ENCODE data around the gene GALNT12. TPM values are rescaled to one million over a fixed set of nuclear protein-coding genes. Genes with fewer than 3 reads are reported as not detected.

GALNT12 gene
- total RNA-seq, 1 donor from 2014 or later: 10.2 TPM

DNA sequence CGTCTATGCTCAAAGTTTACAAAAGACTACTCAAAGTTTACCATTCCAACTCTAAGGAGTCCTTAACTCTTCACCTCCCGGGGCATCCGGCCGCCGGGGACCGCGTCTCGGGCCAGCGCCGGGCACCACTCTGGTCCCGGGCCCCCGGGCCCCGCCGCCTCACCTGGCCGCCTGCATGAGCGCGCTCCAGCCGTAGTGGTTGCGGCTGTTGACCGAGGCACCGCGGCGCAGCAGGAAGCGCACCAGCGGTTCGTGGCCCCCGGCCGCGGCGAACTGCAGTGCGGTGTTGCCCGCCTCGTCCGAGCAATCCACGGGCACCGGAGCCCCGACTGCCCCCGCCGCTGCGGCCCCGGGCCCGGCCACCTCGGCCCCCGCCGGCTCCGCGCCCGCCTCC, 11.5 kb upstream of the GALNT12 start:
- TF ChIP-seq, protein P1, sequence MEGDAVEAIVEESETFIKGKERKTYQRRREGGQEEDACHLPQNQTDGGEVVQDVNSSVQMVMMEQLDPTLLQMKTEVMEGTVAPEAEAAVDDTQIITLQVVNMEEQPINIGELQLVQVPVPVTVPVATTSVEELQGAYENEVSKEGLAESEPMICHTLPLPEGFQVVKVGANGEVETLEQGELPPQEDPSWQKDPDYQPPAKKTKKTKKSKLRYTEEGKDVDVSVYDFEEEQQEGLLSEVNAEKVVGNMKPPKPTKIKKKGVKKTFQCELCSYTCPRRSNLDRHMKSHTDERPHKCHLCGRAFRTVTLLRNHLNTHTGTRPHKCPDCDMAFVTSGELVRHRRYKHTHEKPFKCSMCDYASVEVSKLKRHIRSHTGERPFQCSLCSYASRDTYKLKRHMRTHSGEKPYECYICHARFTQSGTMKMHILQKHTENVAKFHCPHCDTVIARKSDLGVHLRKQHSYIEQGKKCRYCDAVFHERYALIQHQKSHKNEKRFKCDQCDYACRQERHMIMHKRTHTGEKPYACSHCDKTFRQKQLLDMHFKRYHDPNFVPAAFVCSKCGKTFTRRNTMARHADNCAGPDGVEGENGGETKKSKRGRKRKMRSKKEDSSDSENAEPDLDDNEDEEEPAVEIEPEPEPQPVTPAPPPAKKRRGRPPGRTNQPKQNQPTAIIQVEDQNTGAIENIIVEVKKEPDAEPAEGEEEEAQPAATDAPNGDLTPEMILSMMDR (IDR thresholded peaks at IDR 0.05; ENCODE audit: insufficient read depth, low read length, poor library complexity, severe bottlenecking): no peak
- Histone ChIP-seq H3K27me3 (ENCODE audit: control insufficient read depth, insufficient read depth, low read length) (no peaks in the 10 kb centered on the region), H3K36me3 (ENCODE audit: control insufficient read depth, insufficient read depth, low read length) (no peaks in the 10 kb centered on the region), H3K4me3 (ENCODE audit: low read depth, low read length) (peak overlapping the region; percentile 66)
- DNase-seq (ENCODE audit: low read depth): no peak

DNA sequence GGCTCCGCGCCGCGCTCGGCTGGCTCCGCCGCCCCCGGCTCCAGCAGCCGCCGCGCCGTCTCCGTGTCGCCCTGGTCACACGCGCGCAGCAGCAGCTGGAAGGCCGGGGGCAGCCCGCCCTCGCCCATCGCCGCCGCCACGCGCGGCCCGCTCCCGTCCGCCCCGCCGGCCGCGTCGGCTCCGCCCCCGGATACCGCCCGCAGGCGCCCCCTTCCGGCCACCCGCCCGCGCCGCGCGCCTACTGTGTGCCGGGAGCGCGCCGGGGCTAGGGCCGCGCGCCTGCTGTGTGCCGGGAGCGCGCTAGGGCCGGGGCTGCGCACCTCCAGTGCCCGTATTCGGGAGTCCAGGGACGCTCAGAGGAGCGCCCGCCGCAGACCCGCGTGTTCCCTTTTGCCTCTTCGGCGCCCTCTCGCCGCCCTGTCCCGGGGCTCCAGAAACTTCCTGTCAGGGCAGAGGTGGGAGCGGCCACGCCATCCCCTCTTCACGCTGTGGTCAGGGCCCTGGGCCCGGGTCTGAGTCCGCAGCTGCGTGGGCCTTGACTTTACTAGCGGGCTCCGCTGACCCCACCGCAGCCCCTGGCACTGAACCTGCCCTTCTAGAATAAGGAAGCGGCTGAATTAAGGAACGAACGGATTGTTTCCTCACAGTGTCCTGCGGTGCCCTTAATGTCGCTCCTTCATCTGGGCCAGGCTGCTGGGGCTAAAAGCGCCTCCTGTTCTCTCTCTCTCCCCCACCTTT, 10.9 kb upstream of the GALNT12 start, which contains the start of gene ANKS6:
TSS of gene ANKS6 (minus strand) at position 192 of the 738 bp plus-strand sequence. CDS start at position 128, 64 bp downstream.
- no peaks in the 10 kb centered on the region for H3K27me3 ChIP-seq (ENCODE audit: control insufficient read depth, insufficient read depth, low read length)
- DNase-seq (ENCODE audit: low read depth): no peak
- H3K36me3 ChIP-seq (ENCODE audit: control insufficient read depth, insufficient read depth, low read length): no peaks in the 10 kb centered on the region
- TF ChIP-seq, protein P1 (IDR thresholded peaks at IDR 0.05; ENCODE audit: insufficient read depth, low read length, poor library complexity, severe bottlenecking): no peak
- H3K4me3 ChIP-seq (ENCODE audit: low read depth, low read length): peak within 1 kb of the TSS; percentile 66

DNA sequence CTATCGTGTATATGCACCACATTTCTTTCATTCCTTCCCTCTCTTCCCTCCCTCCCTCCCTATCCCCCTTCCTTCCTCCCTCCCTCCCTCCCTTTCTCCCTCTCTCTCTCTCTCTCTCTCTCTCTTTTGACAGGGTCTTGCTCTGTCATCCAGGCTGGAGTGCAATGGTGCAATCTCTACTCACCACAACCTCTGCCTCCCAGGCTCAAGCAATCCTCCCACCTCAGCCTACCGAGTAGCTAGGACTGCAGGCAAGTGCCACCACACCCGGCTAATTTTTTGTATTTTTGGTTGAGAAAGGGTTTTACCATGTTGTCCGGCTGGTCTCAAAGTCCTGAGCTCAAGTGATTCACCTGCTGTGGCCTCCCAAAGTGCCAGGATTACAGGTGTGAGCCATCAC, 10.0 kb upstream of the GALNT12 start:
- H3K36me3 ChIP-seq (ENCODE audit: control insufficient read depth, insufficient read depth, low read length): no peaks in the 10 kb centered on the region
- no peaks in the 10 kb centered on the region for H3K27me3 ChIP-seq (ENCODE audit: control insufficient read depth, insufficient read depth, low read length)
- DNase-seq (ENCODE audit: low read depth): no peak
- TF ChIP-seq, protein P1 (IDR thresholded peaks at IDR 0.05; ENCODE audit: insufficient read depth, low read length, poor library complexity, severe bottlenecking): no peak
- H3K4me3 ChIP-seq (ENCODE audit: low read depth, low read length): no peak overlapping the region

DNA sequence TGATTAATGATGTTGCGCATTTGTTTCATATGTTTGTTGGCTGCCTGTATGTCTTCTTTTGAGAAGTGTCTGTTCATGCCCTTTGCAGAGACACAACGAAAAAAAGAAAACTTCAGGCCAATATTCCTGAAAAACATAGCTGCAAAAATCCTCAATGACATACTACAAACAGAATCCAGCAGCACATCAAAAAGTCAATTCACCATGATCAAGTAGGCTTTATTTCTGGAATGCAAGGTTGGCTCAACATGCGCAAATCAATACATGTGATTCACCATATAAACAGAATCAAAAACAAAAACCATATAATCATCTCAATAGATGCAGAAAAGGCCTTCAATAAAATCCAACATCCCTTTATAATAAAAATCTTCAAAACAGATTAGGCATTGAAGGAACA, 9.2 kb upstream of the GALNT12 start:
- TF ChIP-seq, protein P1 (IDR thresholded peaks at IDR 0.05; ENCODE audit: insufficient read depth, low read length, poor library complexity, severe bottlenecking): no peak
- Histone ChIP-seq H3K36me3 (ENCODE audit: control insufficient read depth, insufficient read depth, low read length) (no peaks in the 10 kb centered on the region), H3K27me3 (ENCODE audit: control insufficient read depth, insufficient read depth, low read length) (no peaks in the 10 kb centered on the region), H3K4me3 (ENCODE audit: low read depth, low read length) (no peak overlapping the region)
- no peak for DNase-seq (ENCODE audit: low read depth)

DNA sequence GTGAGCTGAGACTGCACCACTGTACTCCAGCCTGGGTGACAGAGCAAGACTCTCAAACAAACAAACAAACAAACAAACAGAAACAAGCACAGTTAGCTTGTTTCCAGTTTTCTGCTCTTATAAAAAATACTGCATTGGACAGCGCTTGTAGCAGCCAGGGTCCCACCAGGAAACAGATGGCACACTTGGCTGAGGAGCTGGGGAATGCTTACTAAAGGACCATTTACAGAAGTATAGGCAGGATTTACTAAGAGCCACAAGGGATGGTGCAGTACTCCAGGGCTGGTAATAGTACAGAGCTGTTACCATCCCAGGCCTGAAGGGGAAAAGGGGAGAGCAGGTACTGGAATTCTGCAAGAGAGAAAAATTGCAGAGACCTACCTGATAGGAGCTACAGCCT, 5.9 kb upstream of the GALNT12 start:
- Histone ChIP-seq H3K36me3 (ENCODE audit: control insufficient read depth, insufficient read depth, low read length) (no peaks in the 10 kb centered on the region), H3K4me3 (ENCODE audit: low read depth, low read length) (no peak overlapping the region), H3K27me3 (ENCODE audit: control insufficient read depth, insufficient read depth, low read length) (peaks cover 4% of the 10 kb centered on the region)
- TF ChIP-seq, protein P1 (IDR thresholded peaks at IDR 0.05; ENCODE audit: insufficient read depth, low read length, poor library complexity, severe bottlenecking): no peak
- DNase-seq (ENCODE audit: low read depth): no peak

DNA sequence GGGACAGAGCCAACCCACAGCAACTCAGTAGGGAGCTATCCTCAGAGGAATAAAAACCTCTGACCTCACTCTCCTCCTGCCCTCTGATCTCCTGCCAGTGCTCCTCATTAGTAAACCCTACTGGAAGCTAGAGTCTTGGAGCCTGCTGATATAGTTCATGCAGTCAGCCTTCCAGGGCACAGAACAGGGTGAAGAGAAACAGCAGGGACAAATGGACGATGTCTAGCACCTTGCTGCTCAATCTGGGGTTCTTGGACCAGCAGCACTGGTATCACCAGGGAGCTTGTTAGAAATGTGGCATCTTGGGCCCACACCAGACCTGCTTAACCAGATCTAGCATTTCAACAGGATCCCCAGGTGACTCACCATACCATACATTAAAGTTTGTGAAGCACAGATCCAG, 5.5 kb upstream of the GALNT12 start:
- H3K27me3 ChIP-seq (ENCODE audit: control insufficient read depth, insufficient read depth, low read length): peaks cover 4% of the 10 kb centered on the region
- H3K36me3 ChIP-seq (ENCODE audit: control insufficient read depth, insufficient read depth, low read length): no peaks in the 10 kb centered on the region
- TF ChIP-seq, protein P1 (IDR thresholded peaks at IDR 0.05; ENCODE audit: insufficient read depth, low read length, poor library complexity, severe bottlenecking): no peak
- no peak overlapping the region for H3K4me3 ChIP-seq (ENCODE audit: low read depth, low read length)
- DNase-seq (ENCODE audit: low read depth): no peak
